ENCODE measurements around the gene FRRS1.

Gene FRRS1

DNA sequence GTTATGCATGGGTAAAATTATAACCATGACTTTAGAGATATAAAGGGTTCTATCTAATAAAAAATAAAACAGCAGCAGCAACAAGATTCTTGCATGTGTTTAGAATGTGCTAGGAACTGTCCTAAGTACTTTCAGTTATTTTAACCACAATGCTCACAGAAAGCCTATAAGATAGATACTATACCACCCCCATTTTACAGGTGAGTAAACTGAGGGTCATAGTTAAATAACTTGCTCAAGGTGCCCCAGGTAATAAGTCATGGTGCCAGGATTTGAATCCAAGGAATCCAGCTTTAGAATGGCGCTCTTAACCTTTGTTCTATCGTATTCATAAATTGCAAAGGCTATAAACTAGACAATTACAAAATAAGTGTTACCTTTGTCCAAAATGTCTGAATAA lies 53.4 kb downstream of the FRRS1 start:
- H3K9me3 ChIP-seq (ENCODE audit: low read depth, low read length) = no peaks in the 10 kb centered on the region
- peaks cover 29% of the 10 kb centered on the region for H3K36me3 ChIP-seq (ENCODE audit: insufficient read depth, low read length)
- H3K27ac ChIP-seq = no peak overlapping the region

DNA sequence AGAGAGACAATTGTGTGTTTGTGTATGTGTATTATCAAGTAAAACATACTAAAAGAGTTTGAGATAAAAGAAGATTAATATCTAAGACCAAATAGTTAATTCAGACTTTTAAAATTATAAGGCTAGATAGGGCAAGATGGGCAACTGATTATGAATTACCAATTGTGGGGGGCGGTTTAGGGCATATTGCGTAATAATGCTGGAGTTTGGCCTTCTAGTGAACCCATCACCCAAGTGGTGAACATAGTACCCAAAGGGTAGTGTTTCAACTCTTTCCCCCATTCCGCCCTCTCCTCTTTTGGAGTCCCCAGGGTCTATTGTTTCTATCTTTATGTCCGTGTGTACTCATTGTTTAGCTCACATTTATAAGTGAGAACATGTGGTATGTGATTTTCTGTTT lies 55.4 kb downstream of the FRRS1 start:
- H3K4me3 ChIP-seq = no peak overlapping the region
- no peak overlapping the region for H3K9ac ChIP-seq (ENCODE audit: insufficient read length)
- no peak overlapping the region for H3K27ac ChIP-seq
- no peak for TF ChIP-seq EZH2 (IDR thresholded peaks at IDR 0.05)
- TF ChIP-seq FOXP2 (optimal IDR thresholded peaks at IDR 0.05; ENCODE audit: control extremely low read depth, extremely low read length, insufficient read depth) = no peak
- H3K36me3 ChIP-seq (ENCODE audit: insufficient read depth, low read length) = peaks cover 31% of the 10 kb centered on the region
- DNase-seq (ENCODE audit: low read depth, low spot score) = no peak
- no peaks in the 10 kb centered on the region for H3K9me3 ChIP-seq (ENCODE audit: low read depth, low read length)

More for the DNA sequence above, 53.4 kb downstream of the FRRS1 start:
- no peak overlapping the region for H3K9ac ChIP-seq (ENCODE audit: insufficient read length)
- DNase-seq (ENCODE audit: low read depth, low spot score) = no peak
- TF ChIP-seq FOXP2 (optimal IDR thresholded peaks at IDR 0.05; ENCODE audit: control extremely low read depth, extremely low read length, insufficient read depth) = no peak
- TF ChIP-seq POLR2AphosphoS5 (IDR thresholded peaks at IDR 0.05; ENCODE audit: borderline replicate concordance, low read depth, low read length) = no peak
- TF ChIP-seq EZH2 (IDR thresholded peaks at IDR 0.05) = no peak
- no peak overlapping the region for H3K4me3 ChIP-seq

DNA sequence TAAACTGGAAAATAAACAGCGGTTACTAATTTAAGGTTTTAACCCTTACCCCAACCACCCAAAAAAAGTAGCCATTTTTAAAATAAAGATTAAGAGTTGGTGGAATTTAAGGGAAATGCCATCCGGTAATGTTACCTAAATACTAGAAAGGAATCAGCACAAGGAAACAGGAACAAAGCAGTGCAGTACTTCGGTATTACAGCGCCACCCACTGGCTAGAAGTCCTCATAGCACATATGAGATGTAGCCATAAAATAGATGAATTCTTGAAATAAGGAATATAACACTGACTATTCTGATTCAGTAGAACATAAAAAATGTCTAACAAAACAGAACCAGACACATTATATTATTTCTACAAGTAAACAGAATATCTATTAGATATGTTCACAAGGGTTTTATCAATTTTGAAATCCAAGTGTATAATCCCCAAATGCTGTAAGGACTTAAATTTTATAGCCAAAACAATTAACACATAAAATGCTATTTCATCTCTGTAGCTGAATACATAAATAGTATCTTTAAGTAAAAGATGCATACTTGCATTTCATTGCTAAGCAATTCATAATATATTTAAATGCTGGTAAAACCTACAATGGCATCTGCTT lies 58.8 kb downstream of the FRRS1 start:
- no peak for TF ChIP-seq EZH2 (IDR thresholded peaks at IDR 0.05)
- TF ChIP-seq POLR2AphosphoS5 (IDR thresholded peaks at IDR 0.05; ENCODE audit: borderline replicate concordance, low read depth, low read length) = no peak
- no peak for TF ChIP-seq FOXP2 (optimal IDR thresholded peaks at IDR 0.05; ENCODE audit: control extremely low read depth, extremely low read length, insufficient read depth)
- peaks cover 27% of the 10 kb centered on the region for H3K36me3 ChIP-seq (ENCODE audit: insufficient read depth, low read length)
- H3K27ac ChIP-seq = no peak overlapping the region

DNA sequence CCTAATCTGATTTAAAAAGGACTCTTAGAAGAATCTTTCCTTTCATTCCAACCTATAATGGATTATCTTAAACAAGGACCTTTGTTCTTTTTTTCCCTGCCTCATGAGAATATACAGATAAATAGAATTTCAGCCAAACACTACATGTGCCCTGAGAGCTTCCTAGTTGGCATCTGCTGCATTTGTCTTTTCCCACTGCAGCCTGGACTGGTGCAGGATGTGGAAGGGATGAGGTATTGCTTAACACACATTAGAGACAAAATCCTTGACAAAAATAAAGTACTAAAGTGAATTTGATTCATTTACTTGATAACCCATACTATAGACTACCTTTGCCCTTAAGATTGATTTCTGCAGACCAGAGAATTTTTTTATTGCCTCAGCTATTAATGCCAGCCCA lies 61.0 kb downstream of the FRRS1 start:
- no peak overlapping the region for H3K9ac ChIP-seq (ENCODE audit: insufficient read length)
- peaks cover 11% of the 10 kb centered on the region for H3K36me3 ChIP-seq (ENCODE audit: insufficient read depth, low read length)
- H3K27ac ChIP-seq = no peak overlapping the region
- DNase-seq (ENCODE audit: low read depth, low spot score) = no peak
- no peaks in the 10 kb centered on the region for H3K9me3 ChIP-seq (ENCODE audit: low read depth, low read length)
- TF ChIP-seq POLR2AphosphoS5 (IDR thresholded peaks at IDR 0.05; ENCODE audit: borderline replicate concordance, low read depth, low read length) (no peak), EZH2 (IDR thresholded peaks at IDR 0.05) (no peak), FOXP2 (optimal IDR thresholded peaks at IDR 0.05; ENCODE audit: control extremely low read depth, extremely low read length, insufficient read depth) (no peak)
- H3K4me3 ChIP-seq = no peak overlapping the region

More for the DNA sequence above, 58.8 kb downstream of the FRRS1 start:
- Histone ChIP-seq H3K4me3 (no peak overlapping the region), H3K9ac (ENCODE audit: insufficient read length) (no peak overlapping the region), H3K9me3 (ENCODE audit: low read depth, low read length) (no peaks in the 10 kb centered on the region)
- peak; percentile 58 for DNase-seq (ENCODE audit: low read depth, low spot score)

DNA sequence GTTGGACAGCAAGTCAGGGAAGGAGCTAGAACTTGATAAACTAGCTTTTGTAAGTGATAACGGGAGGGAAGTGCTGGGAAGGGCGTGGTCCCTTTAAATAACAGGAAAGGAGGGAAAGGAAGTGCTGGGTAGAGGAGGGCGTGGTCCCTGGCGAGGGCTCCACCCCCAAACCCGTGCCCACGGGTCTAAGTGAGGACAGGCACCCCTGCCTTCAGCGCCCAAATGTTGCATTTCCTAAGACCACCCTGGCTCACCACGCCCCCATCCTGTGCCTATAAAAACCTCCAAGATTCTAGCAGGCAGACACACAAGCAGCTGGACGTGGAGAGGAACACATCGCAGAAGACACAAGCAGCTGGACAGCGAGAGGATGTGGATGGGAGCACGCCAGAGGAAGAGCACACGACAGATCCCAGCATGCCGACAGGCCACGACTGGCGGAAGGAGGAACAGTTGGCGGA lies 62.0 kb downstream of the FRRS1 start:
- Histone ChIP-seq H3K9ac (ENCODE audit: insufficient read length) (no peak overlapping the region), H3K9me3 (ENCODE audit: low read depth, low read length) (no peaks in the 10 kb centered on the region), H3K27ac (no peak overlapping the region), H3K36me3 (ENCODE audit: insufficient read depth, low read length) (peaks cover 8% of the 10 kb centered on the region), H3K4me3 (no peak overlapping the region)
- no peak for DNase-seq (ENCODE audit: low read depth, low spot score)
- no peak for TF ChIP-seq FOXP2 (optimal IDR thresholded peaks at IDR 0.05; ENCODE audit: control extremely low read depth, extremely low read length, insufficient read depth)

DNA sequence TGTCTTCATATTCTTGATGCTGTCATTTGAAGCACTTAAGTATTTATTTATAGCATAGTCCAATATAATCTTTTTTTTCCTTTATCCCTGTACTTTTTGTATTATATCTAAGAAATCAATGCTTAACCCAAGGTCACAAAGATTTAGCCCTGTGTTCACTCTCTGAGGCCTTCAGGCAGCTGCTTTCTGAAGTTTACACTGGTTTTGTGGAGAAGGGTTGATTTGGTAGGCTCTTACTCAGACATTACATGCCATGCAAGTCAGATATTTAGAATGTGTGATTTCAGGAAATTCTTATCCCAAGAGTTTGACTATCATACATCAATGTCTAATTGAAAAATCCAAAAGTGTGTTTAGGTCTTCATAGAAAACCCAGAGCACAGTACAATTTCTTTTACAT lies 64.2 kb downstream of the FRRS1 start:
- H3K4me3 ChIP-seq = no peak overlapping the region
- no peak for DNase-seq (ENCODE audit: low read depth, low spot score)
- H3K9ac ChIP-seq (ENCODE audit: insufficient read length) = no peak overlapping the region
- H3K27ac ChIP-seq = no peak overlapping the region
- H3K36me3 ChIP-seq (ENCODE audit: insufficient read depth, low read length) = no peaks in the 10 kb centered on the region
- TF ChIP-seq EZH2 (IDR thresholded peaks at IDR 0.05) (no peak), FOXP2 (optimal IDR thresholded peaks at IDR 0.05; ENCODE audit: control extremely low read depth, extremely low read length, insufficient read depth) (no peak), POLR2AphosphoS5 (IDR thresholded peaks at IDR 0.05; ENCODE audit: borderline replicate concordance, low read depth, low read length) (no peak)
- H3K9me3 ChIP-seq (ENCODE audit: low read depth, low read length) = no peaks in the 10 kb centered on the region

DNA sequence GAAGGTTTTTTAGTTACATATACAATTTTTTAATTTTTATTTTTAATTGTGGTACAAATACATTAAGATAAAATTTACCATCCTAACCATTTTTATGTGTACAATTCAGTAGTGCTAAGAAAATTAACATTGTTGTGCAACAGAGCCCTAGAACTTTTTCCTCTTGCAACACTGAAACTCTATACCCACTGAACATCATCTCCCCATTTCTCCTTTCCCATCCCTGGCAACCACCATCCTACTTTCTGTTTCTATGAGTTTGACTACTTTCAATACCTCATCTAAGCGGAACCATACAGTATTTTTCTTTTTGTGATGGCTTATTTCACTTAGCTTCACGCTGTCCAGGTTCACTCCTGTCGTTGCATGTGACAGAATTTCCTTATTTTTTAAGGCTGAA lies 66.4 kb downstream of the FRRS1 start:
- TF ChIP-seq POLR2AphosphoS5 (IDR thresholded peaks at IDR 0.05; ENCODE audit: borderline replicate concordance, low read depth, low read length) (no peak), FOXP2 (optimal IDR thresholded peaks at IDR 0.05; ENCODE audit: control extremely low read depth, extremely low read length, insufficient read depth) (no peak), EZH2 (IDR thresholded peaks at IDR 0.05) (no peak)
- Histone ChIP-seq H3K9ac (ENCODE audit: insufficient read length) (no peak overlapping the region), H3K4me3 (no peak overlapping the region), H3K27ac (no peak overlapping the region), H3K36me3 (ENCODE audit: insufficient read depth, low read length) (no peaks in the 10 kb centered on the region), H3K9me3 (ENCODE audit: low read depth, low read length) (no peaks in the 10 kb centered on the region)
- DNase-seq (ENCODE audit: low read depth, low spot score) = no peak

DNA sequence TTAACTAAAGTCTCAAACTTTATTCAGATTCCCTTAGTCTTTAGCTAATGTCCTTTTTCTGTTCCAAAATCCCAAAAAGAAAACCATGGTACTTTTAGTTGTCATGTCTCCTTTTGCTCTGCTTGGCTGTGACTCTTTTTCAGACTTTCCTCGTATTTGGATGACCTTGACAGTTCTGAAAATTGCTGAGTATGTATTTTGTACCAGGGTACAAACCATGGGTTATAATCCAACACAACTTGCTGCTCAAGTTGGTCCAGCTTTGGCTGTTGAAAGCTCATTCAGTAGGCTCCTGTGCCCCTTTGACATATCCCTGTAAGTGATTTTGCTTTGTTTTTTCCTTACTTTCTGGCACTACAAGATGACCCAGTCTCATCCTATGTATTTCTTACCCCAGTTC lies 68.9 kb downstream of the FRRS1 start:
- H3K4me3 ChIP-seq = no peak overlapping the region
- H3K9me3 ChIP-seq (ENCODE audit: low read depth, low read length) = no peaks in the 10 kb centered on the region
- no peak for DNase-seq (ENCODE audit: low read depth, low spot score)
- no peak for TF ChIP-seq POLR2AphosphoS5 (IDR thresholded peaks at IDR 0.05; ENCODE audit: borderline replicate concordance, low read depth, low read length)
- TF ChIP-seq EZH2 (IDR thresholded peaks at IDR 0.05) = no peak
- TF ChIP-seq FOXP2 (optimal IDR thresholded peaks at IDR 0.05; ENCODE audit: control extremely low read depth, extremely low read length, insufficient read depth) = no peak
- H3K36me3 ChIP-seq (ENCODE audit: insufficient read depth, low read length) = no peaks in the 10 kb centered on the region
- no peak overlapping the region for H3K27ac ChIP-seq
- no peak overlapping the region for H3K9ac ChIP-seq (ENCODE audit: insufficient read length)

DNA sequence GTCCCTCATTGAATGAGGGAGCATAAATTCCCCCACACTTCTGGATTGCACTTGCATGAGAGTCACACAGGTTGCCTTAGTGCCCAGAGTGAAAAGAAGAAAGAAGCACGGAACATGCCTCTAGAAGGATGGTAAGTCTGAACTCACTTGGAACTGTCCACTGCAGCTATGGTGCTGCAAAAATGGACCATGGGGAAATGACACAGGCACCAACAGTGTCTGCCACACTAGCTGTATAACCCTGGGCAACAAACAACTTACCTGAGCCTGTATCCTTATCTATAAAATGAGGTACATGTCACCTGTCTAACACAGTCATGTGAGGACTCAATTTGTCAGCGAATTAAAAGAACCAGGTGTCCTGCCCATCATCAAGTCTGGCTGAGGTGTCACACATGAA lies 69.8 kb downstream of the FRRS1 start:
- H3K9me3 ChIP-seq (ENCODE audit: low read depth, low read length) = no peaks in the 10 kb centered on the region
- no peak overlapping the region for H3K4me3 ChIP-seq
- H3K36me3 ChIP-seq (ENCODE audit: insufficient read depth, low read length) = no peaks in the 10 kb centered on the region
- DNase-seq (ENCODE audit: low read depth, low spot score) = no peak
- H3K9ac ChIP-seq (ENCODE audit: insufficient read length) = no peak overlapping the region
- H3K27ac ChIP-seq = no peak overlapping the region
- TF ChIP-seq EZH2 (IDR thresholded peaks at IDR 0.05) (no peak), POLR2AphosphoS5 (IDR thresholded peaks at IDR 0.05; ENCODE audit: borderline replicate concordance, low read depth, low read length) (no peak), FOXP2 (optimal IDR thresholded peaks at IDR 0.05; ENCODE audit: control extremely low read depth, extremely low read length, insufficient read depth) (no peak)
